ENCODE results near the gene RRP1.
"Not testable (repeated sequence)": the region's sequence is repeated elsewhere in the genome, so short reads cannot be mapped to it uniquely, and the experiment has no call there.

The RRP1 gene

GRCh38 chr21:43819511-43820405 is 30.4 kb downstream of the RRP1 start:
- DNase-seq: no peak

GRCh38 chr21:43820466-43820865 is 31.1 kb downstream of the RRP1 start:
- DNase-seq: no peak

- DNase-seq: not testable (repeated sequence)
These were observed 32.8 kb downstream of the RRP1 start for GRCh38 chr21:43822166-43822565.

GRCh38 chr21:43822741-43823140 is 33.4 kb downstream of the RRP1 start:
- not testable (repeated sequence) for DNase-seq

GRCh38 chr21:43824333-43825241 is 35.2 kb downstream of the RRP1 start:
- DNase-seq: no peak

- no peak for DNase-seq
These were observed 36.0 kb downstream of the RRP1 start for GRCh38 chr21:43825242-43825935.

- DNase-seq: no peak
These were observed 36.7 kb downstream of the RRP1 start for GRCh38 chr21:43825936-43826622.

GRCh38 chr21:43826623-43826974 is 37.2 kb downstream of the RRP1 start:
- DNase-seq: no peak

- no peak for DNase-seq
These were observed 37.7 kb downstream of the RRP1 start for GRCh38 chr21:43827015-43827611.

- no peak for DNase-seq
These were observed 39.8 kb downstream of the RRP1 start for GRCh38 chr21:43829161-43829560.

- no peak for DNase-seq
These were observed 40.3 kb downstream of the RRP1 start for GRCh38 chr21:43829575-43830119.

- no peak for DNase-seq
These were observed 42.8 kb downstream of the RRP1 start for GRCh38 chr21:43832158-43832550.

GRCh38 chr21:43832648-43833047 is 43.3 kb downstream of the RRP1 start:
- DNase-seq: no peak

- no peak for DNase-seq
These were observed 44.9 kb downstream of the RRP1 start for GRCh38 chr21:43834146-43834905.

- DNase-seq: no peak
These were observed 45.7 kb downstream of the RRP1 start for GRCh38 chr21:43835050-43835449.

GRCh38 chr21:43835861-43836260 is 46.5 kb downstream of the RRP1 start:
- DNase-seq: no peak

GRCh38 chr21:43836616-43837015 is 47.2 kb downstream of the RRP1 start:
- no peak for DNase-seq

- DNase-seq: no peak
These were observed 50.9 kb downstream of the RRP1 start for GRCh38 chr21:43840259-43840658.

GRCh38 chr21:43842742-43843141 is 53.4 kb downstream of the RRP1 start:
- DNase-seq: no peak

GRCh38 chr21:43844906-43845305 is 55.5 kb downstream of the RRP1 start:
- DNase-seq: not testable (repeated sequence)

GRCh38 chr21:43845386-43845785 is 56.0 kb downstream of the RRP1 start:
- no peak for DNase-seq

All from stimulated activated CD4-positive, alpha-beta T cell treated with anti-CD3 and anti-CD28 coated beads, Interleukin-12 subunit alpha, Interleukin-12 subunit beta, amount 100 ng/mL, for 4 hours (primary cell).